ENCODE data around the gene GABARAPL1.
"Not testable (repeated sequence)": the region's sequence is repeated elsewhere in the genome, so short reads cannot be mapped to it uniquely, and the experiment has no call there.

DNA sequence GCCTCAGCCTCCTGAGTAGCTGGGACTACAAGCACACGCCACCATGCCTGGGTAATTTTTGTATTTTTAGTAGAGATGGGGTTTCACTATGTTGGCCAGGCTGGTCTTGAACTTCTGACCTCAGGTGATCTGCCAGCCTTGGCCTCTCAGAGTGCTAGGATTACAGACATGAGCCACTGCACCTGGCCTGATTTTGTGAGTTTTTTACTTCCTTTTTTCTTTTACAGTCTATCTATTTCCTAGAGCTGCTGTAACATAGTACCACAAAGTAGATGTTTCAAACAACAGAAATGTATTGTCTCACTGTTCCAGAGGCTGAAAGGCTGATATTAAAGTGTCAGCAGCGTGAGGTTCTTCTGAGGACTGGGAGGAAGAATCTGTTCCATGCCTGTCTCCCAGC is 8.2 kb upstream of the GABARAPL1 start:
- TF ChIP-seq, protein P1, sequence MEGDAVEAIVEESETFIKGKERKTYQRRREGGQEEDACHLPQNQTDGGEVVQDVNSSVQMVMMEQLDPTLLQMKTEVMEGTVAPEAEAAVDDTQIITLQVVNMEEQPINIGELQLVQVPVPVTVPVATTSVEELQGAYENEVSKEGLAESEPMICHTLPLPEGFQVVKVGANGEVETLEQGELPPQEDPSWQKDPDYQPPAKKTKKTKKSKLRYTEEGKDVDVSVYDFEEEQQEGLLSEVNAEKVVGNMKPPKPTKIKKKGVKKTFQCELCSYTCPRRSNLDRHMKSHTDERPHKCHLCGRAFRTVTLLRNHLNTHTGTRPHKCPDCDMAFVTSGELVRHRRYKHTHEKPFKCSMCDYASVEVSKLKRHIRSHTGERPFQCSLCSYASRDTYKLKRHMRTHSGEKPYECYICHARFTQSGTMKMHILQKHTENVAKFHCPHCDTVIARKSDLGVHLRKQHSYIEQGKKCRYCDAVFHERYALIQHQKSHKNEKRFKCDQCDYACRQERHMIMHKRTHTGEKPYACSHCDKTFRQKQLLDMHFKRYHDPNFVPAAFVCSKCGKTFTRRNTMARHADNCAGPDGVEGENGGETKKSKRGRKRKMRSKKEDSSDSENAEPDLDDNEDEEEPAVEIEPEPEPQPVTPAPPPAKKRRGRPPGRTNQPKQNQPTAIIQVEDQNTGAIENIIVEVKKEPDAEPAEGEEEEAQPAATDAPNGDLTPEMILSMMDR (conservative IDR thresholded peaks at IDR 0.05 in 1 of 2, IDR thresholded peaks at IDR 0.05 in 1 of 2; ENCODE audit: low read depth in 1 of 2, low read length in 2 of 2), result not testable (repeated sequence)
- TF ChIP-seq EZH2 (IDR thresholded peaks at IDR 0.05; ENCODE audit: low read length, missing control alignments), result not testable (repeated sequence)

Data from fibroblast of lung (primary cell).